Type B pancreatic cell (in vitro differentiated cells): ENCODE data around the gene CACTIN. TPM values are rescaled to one million over a fixed set of nuclear protein-coding genes. Genes with fewer than 3 reads are reported as not detected.
"Not testable (repeated sequence)": the region's sequence is repeated elsewhere in the genome, so short reads cannot be mapped to it uniquely, and the experiment has no call there.

Source experiments
- DNase-seq: peaks from one replicate; pipeline ENCODE4 v3.0.0; 2021; ENCODE audit warnings: mixed read lengths; ENCODE audit not compliant: unreplicated experiment; ENCODE audit errors: extremely low spot score
- H3K27ac Mint-ChIP-seq: 2 replicates; pipeline ENCODE4 v1.8.0; 2021; ENCODE audit warnings: mild to moderate bottlenecking, mixed read lengths
- H3K27me3 Mint-ChIP-seq: 2 replicates; pipeline ENCODE4 v1.8.0; 2021; ENCODE audit warnings: mixed read lengths
- H3K36me3 Mint-ChIP-seq: 2 replicates; pipeline ENCODE4 v1.8.0; 2021; ENCODE audit warnings: mixed read lengths
- H3K4me1 Mint-ChIP-seq: one replicate; pipeline ENCODE4 v1.8.0; 2021; ENCODE audit warnings: mixed read lengths; ENCODE audit not compliant: unreplicated experiment
- H3K4me3 Mint-ChIP-seq: 2 replicates; pipeline ENCODE4 v1.8.0; 2021; ENCODE audit warnings: mild to moderate bottlenecking, mixed read lengths
- H3K9me3 Mint-ChIP-seq: 2 replicates; pipeline ENCODE4 v1.8.0; 2021; ENCODE audit warnings: mixed read lengths
- total RNA-seq: library from RNA; stranded (reverse); gene quantifications from 2 replicates; pipeline ENCODE4 v1.2.1, GENCODE V29; 2021; ENCODE audit warnings: low replicate concordance
- TF ChIP-seq, protein P1 (sequence below): fragments of 200-600 bp; sonication (generic); conservative IDR thresholded peaks from 2 replicates; pipeline ENCODE4 v1.5.0; 2021; ENCODE audit warnings: antibody characterized with exemption, mild to moderate bottlenecking

Gene CACTIN
- total RNA-seq, 1 donor from 2014 or later: 32.4 TPM

GRCh38 chr19:3649888-3650287 is 23.3 kb upstream of the CACTIN start:
- no peaks in the 10 kb centered on the region for H3K9me3 Mint-ChIP-seq
- no peaks in the 10 kb centered on the region for H3K4me1 Mint-ChIP-seq
- no peak overlapping the region for H3K4me3 Mint-ChIP-seq

DNA sequence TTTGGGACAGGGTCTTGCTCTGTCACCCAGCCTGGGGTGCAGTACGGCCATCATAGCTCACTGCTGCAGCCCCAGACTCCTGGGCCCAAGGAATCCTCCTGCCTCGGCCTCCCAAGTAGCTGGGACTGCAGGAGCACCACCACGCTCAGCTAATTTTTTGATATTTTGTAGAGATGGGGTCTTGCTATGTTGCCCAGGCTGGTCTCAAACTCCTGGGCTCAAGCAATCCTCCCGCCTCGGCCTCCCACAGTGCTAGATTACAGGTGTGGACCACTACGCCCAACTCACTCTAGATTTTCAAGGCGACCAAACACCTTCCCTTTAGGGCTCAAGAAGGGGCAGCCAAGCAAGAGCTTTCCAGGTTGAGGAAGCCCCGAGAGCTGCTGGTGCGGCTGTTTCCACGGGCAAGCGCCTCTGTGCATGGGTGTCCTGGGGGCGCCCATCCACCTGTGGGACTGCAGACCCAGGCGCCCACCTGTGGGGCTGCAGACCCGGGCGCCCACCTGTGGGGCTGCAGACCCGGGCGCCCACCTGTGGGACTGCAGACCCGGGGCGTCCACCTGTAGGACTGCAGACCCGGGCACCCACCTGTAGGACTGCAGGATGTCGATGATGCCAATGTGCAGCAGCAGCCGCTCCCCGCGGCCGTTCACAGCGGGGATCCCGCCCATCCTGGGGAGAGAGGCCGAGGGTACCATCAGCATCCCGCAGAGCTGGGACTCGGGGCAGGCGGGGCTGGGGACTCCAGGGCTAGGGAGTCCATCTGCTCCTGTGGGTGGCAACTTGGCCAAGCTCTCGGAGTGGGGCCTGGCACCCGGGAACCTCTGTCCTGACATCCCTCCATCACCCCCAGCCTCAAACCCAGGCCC is 21.7 kb upstream of the CACTIN start:
- H3K9me3 Mint-ChIP-seq: no peaks in the 10 kb centered on the region
- no peak overlapping the region for H3K27ac Mint-ChIP-seq
- H3K4me3 Mint-ChIP-seq: no peak overlapping the region
- no peak for DNase-seq
- TF ChIP-seq, protein P1, sequence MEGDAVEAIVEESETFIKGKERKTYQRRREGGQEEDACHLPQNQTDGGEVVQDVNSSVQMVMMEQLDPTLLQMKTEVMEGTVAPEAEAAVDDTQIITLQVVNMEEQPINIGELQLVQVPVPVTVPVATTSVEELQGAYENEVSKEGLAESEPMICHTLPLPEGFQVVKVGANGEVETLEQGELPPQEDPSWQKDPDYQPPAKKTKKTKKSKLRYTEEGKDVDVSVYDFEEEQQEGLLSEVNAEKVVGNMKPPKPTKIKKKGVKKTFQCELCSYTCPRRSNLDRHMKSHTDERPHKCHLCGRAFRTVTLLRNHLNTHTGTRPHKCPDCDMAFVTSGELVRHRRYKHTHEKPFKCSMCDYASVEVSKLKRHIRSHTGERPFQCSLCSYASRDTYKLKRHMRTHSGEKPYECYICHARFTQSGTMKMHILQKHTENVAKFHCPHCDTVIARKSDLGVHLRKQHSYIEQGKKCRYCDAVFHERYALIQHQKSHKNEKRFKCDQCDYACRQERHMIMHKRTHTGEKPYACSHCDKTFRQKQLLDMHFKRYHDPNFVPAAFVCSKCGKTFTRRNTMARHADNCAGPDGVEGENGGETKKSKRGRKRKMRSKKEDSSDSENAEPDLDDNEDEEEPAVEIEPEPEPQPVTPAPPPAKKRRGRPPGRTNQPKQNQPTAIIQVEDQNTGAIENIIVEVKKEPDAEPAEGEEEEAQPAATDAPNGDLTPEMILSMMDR: no peak
- H3K27me3 Mint-ChIP-seq: no peaks in the 10 kb centered on the region
- no peaks in the 10 kb centered on the region for H3K36me3 Mint-ChIP-seq
- H3K4me1 Mint-ChIP-seq: no peaks in the 10 kb centered on the region

More at GRCh38 chr19:3649888-3650287, 23.3 kb upstream of the CACTIN start:
- TF ChIP-seq, protein P1: no peak
- Mint-ChIP-seq H3K27me3 (no peaks in the 10 kb centered on the region), H3K27ac (no peak overlapping the region), H3K36me3 (no peaks in the 10 kb centered on the region)
- no peak for DNase-seq

- not testable (repeated sequence) for H3K9me3 Mint-ChIP-seq, DNase-seq, H3K27ac Mint-ChIP-seq, H3K4me3 Mint-ChIP-seq, H3K27me3 Mint-ChIP-seq, H3K4me1 Mint-ChIP-seq, H3K36me3 Mint-ChIP-seq
These were observed 20.5 kb upstream of the CACTIN start for GRCh38 chr19:3647102-3647501.

- no peaks in the 10 kb centered on the region for H3K4me1 Mint-ChIP-seq
- no peaks in the 10 kb centered on the region for H3K27me3 Mint-ChIP-seq
These were observed 19.9 kb upstream of the CACTIN start for GRCh38 chr19:3646336-3647092.

DNA sequence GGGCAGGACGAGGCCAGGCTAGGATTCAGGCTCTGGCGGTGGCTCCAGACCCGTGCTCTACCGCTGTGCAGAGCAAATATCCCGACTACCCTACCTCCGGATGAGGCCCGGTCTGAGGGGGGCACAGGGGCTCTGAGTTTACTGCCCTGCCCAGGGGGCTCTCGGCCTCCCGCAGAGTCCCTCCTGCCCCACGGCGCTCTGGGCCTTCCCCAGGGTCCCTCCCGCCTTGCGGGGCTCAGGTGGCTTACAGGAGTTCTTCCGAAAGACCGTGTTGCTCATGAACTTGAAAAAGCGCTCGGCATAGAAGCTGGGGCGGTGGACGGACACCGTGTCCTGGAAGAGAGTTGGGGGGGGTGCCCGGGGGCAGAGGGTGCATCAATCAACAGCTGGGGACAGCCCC is 19.1 kb upstream of the CACTIN start:
- no peak for DNase-seq
- no peak overlapping the region for H3K27ac Mint-ChIP-seq
- no peak overlapping the region for H3K4me3 Mint-ChIP-seq
- H3K27me3 Mint-ChIP-seq: no peaks in the 10 kb centered on the region
- no peaks in the 10 kb centered on the region for H3K36me3 Mint-ChIP-seq
- TF ChIP-seq, protein P1: no peak
- H3K4me1 Mint-ChIP-seq: no peaks in the 10 kb centered on the region
- no peaks in the 10 kb centered on the region for H3K9me3 Mint-ChIP-seq

More at GRCh38 chr19:3646336-3647092, 19.9 kb upstream of the CACTIN start:
- Mint-ChIP-seq H3K9me3 (no peaks in the 10 kb centered on the region), H3K27ac (no peak overlapping the region), H3K4me3 (no peak overlapping the region), H3K36me3 (no peaks in the 10 kb centered on the region)
- TF ChIP-seq, protein P1: no peak
- DNase-seq: no peak

DNA sequence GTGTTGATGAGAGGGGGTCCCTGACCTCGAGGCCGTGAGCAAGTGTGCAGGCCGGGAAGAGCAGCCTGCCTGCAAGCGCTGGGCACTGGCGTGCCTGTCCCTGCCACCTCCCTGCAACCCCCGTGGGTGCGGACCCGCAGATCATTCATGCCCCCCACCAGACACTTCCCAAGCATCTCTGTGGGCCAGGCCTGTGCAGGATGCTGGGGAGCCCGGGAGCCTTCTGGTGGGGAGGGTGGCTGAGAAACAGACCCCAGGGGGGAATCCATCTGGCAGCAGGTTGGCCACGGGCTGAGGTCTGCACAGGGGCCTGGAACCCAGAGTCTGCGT is 18.4 kb upstream of the CACTIN start:
- H3K27ac Mint-ChIP-seq: no peak overlapping the region
- H3K27me3 Mint-ChIP-seq: no peaks in the 10 kb centered on the region
- H3K4me3 Mint-ChIP-seq: no peak overlapping the region

More for the DNA sequence above, 18.4 kb upstream of the CACTIN start:
- no peaks in the 10 kb centered on the region for H3K9me3 Mint-ChIP-seq
- no peaks in the 10 kb centered on the region for H3K4me1 Mint-ChIP-seq
- TF ChIP-seq, protein P1: no peak
- no peak for DNase-seq
- H3K36me3 Mint-ChIP-seq: no peaks in the 10 kb centered on the region
